Right lobe of liver (tissue), 4 donors: Measurements from ENCODE around the gene LAMB2.

Experiments
- CTCF ChIP-seq, 4 donors: fragments of 200-600 bp in 3 of 4; fragments of 450-650 bp in 1 of 4; IDR thresholded peaks; one replicate each; pipeline versions ENCODE4 v1.5.1 to v1.8.0; 2016 to 2022; ENCODE audit warnings: antibody characterized with exemption in 4 of 4, mild to moderate bottlenecking in 2 of 4
- POLR2A ChIP-seq: fragments of 450-650 bp; IDR thresholded peaks from one replicate; pipeline ENCODE4 v1.6.1; 2017; ENCODE audit warnings: antibody characterized with exemption, mild to moderate bottlenecking
- donor health status: DM: no; HTN: no; CAD: no.
- donor health status: DM: no; HTN: no; CAD: no.
- donor health status: DM: no; HTN: yes; CAD: no.

- no peak for TF ChIP-seq CTCF (IDR thresholded peaks at IDR 0.05)
- TF ChIP-seq POLR2A, result no peak
Measured at GRCh38 chr3:49171775-49172500, 39.1 kb upstream of the LAMB2 start.
